C4-2B (cell line): ENCODE results near the gene GTF2H3.

Experiments used
- CTCF ChIP-seq: fragments of 450-650 bp; conservative IDR thresholded peaks from 2 replicates; pipeline ENCODE4 v1.5.1; 2017; ENCODE audit warnings: mild to moderate bottlenecking
- ZFX ChIP-seq: fragments of 450-650 bp; IDR thresholded peaks from 2 replicates; pipeline ENCODE4 v1.6.1; 2017

DNA sequence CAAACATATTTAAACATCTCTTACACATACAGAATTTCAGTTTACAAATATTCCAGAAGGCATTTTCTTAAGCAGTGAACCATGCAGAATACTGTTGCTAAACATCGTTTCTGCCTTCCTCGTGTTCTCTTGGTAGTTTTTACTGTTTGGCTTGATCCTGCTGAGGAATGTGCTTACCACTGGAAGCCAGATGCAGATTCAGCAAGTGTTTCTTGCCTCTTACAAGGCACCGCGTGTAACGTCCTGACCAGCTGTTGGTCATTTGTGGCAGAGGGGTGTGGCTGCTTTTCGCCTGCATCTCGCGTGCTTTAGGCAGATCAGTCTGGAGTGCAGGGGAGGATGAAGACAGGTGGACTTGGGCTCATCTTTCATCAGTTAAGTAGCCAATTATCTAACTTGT, 12.5 kb upstream of the GTF2H3 start:
- TF ChIP-seq CTCF, result no peak
- TF ChIP-seq ZFX, result no peak
